HG03060 (cell line): ENCODE data around the gene TSPAN14.

Experiments used
- ATAC-seq: cut with Tn5 transposase; IDR thresholded peaks from one replicate; pipeline ENCODE4 v1.9.1; 2021; ENCODE audit warnings: low read depth, moderate number of reproducible peaks; ENCODE audit not compliant: unreplicated experiment

Gene TSPAN14

DNA sequence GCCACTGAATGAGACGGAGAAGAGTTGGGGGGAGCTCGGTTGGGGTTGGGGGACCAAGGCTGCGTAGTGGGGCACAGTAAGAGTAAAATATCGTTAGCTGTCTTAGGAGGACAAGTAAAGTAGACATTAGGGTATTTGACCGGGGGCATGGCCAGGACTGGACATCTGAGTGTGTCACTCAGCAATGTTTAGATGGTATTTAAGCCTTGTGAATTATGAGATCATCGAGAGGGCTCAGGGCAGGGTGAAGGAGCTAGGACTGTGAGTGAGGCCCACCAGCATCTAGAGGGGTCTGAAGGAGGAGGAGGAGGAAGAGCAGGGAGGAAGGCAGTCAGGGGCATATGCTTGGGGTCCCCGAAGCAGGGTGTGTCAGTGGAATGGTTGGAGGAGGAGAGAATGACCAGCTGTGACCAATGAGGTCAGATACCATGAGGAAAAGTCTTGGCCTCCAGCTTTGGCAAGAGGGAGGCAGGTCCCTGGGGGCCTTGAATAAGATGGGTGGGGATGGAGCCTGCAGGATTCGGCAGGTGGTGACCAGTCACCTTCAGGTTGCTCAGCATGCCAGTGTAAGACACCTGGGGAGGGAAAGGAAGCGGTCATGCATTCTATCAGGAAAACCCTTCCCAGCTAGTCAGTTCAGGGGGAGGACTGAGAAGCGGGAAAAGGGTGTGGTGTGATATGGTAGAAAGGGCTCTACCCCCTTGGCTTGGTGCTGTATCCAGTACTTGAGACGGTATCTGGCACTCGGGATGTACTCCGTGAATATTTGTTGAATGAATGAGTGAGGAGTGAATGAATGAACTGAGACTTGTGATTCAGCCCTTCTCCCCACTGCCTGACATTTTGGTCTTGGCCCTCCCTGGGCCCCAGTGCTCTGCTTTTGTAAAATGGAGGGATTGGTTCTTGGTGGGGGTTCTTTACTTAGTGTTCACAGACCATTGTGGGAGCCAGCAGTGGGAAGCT lies 48.8 kb downstream of the TSPAN14 start:
- ATAC-seq: no peak

DNA sequence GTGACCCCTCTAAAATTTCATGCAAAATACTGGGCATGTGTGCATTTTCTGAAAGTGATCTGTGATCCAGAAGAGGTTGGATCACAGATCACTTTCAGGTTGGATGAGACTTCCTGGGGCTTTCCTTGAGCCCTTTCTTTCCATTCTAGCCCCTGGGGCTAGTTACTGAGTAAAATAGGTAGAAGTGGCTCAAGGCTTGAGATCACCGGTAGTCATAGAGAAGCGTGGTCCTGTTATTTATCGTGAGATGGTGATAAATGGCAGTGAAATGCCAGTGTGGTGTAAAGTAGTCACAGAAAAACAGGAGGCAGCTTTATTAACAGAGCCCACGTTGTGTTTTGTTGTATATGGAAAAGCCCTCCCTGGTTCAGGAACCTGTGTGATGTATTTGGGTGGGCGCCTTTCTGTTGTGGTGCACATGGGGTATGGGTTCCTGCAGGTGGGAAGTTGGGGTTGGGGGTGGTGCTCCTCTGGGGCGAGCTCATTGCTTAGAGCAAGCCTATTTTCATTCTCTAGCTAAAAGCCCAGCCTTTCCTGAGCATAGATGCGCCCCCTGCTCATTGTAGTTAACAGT lies 49.6 kb downstream of the TSPAN14 start:
- no peak for ATAC-seq

DNA sequence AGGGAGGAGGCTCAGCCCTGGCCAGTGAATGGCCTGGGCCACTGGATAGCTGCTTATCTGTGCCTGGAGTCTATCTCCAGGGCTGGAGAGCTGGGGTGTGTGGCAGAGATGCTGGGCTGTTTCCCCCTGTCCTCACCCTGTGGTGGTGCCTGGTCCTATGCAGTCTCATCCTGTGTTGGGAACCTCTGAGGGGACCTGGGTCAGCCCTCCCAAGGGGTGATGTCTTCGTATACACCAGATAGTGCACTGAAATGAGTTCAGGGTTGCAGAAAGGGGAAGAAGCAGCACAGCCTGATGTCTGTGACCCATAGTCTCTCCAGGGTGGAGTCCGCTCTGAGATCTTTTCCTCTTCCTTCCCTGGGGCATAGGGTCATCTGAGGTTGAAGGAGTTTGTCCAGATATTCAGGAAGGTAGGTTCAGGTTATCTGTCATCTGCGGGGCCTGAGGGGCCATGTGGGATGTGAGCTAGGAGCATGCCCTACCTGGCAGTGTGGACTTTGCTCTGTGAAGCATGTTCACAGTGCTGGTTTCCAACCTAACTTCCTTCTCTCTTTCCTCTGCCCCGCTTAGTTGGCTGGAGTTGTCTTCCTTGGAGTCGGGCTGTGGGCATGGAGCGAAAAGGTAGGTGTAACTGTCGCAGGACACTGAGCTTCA lies 50.2 kb downstream of the TSPAN14 start:
- no peak for ATAC-seq

DNA sequence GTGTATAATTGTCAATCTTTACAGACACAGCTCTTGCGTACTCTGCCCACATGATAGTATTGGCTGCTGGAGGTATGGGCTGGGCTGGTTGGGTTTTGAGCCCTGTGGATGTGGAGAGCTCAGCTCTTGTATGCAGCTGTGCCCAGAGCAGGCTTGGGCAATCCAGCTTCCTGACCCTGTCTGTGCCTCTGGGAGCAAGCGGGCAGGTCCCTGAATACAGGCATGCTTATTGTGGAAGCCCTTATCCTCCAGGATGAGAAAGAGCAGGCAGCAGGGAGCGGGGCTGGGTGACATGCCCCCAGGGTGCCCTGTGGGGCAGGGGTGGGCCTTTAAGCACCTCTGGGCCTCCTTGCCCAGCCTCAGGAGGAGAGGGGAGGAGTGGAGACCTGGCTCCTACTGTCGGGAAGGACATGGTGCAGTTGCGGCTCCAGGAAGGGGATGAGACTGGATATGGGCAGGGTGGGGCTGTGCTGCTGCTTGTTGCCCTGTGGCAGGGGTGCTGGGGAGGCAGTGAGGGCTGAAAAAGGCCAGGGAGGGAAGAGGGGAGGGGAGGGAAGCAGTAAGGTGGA lies 50.9 kb downstream of the TSPAN14 start:
- ATAC-seq: no peak

DNA sequence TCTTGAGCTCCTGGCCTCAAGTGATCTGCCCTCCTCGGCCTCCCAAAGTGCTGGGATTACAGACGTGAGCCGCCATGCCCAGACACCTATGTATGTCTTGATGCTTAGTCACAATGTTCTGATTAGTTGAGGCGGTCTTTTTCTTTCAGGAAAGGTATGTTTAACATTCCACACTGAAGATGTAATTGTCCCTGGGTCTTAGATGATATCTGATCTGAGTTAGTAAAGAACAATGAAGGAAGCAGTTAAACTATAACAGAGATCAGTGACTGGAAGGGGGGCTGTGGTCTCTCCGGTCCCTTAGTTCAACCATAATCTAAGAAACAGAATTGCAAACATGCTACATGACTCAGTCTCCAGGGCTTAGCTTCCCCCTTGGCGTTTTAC lies 52.1 kb downstream of the TSPAN14 start:
- ATAC-seq: no peak

DNA sequence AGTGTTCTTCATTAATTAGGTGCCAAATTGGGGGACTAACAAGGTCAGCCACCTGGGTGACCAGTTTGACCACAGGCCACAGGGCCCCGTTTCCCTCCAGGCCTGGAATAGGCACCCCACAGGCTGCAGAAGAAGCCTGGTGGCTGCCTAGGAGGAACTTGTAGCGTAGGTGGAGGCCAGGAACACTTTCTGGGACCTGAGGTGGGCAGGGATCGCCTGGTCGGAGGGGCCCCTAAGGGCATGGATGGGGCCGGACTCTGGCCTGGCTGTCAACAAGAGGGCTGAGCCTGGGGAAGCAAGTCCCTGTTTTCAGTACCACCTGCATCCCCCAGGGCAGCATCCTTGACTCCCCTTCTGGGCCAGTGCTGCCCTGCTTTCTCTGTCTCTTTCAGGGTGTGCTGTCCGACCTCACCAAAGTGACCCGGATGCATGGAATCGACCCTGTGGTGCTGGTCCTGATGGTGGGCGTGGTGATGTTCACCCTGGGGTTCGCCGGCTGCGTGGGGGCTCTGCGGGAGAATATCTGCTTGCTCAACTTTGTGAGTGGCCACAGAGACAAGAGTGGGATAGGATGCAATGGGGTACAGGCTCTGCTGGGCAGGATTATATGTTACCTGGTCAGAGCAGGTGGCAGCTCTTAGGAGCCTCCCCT lies 52.9 kb downstream of the TSPAN14 start:
- ATAC-seq: no peak

DNA sequence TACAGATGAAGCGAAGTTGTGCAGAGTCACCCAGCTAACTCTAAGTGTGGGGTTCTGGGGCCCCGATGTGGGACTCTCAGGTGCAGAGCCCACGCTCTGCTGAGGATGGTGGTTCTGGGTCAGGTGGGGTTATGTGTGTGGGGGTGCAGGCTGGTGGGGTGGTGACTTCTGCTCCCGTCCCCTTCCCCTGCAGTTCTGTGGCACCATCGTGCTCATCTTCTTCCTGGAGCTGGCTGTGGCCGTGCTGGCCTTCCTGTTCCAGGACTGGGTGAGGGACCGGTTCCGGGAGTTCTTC lies 54.9 kb downstream of the TSPAN14 start:
- ATAC-seq: no peak

DNA sequence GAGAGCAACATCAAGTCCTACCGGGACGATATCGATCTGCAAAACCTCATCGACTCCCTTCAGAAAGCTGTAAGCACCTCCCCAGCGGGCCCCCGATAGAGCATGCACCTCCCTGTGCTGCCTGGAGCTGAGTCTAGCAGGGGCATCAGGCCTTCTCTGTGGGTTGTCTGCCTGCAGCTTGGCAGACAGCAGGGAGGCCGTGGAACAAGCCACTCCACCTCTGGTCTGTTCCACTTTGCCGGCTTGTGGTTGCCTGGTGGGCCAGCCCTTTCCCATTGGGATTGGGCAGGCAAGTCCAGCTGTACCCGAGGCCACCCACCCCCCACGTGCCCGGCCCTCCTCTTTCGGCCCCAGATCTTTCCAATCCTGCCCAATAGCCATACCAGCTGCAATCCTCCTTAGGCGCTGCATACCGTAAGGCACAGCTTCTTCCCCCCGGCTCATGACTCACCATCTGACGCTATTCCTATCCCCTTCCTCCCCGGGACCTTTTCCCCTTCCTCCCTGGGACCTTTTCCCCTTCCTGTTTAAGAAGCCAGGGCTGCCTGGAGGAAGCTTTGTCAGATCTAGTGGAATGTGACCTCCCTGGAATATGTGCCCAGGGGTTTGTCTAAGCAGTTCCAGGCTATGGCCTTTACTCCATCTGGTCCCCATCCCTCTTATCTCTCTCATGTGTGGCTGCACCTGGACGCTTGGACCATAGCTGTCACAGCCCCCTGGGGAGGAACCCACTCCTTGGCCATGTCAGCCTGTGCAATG lies 55.5 kb downstream of the TSPAN14 start:
- no peak for ATAC-seq

DNA sequence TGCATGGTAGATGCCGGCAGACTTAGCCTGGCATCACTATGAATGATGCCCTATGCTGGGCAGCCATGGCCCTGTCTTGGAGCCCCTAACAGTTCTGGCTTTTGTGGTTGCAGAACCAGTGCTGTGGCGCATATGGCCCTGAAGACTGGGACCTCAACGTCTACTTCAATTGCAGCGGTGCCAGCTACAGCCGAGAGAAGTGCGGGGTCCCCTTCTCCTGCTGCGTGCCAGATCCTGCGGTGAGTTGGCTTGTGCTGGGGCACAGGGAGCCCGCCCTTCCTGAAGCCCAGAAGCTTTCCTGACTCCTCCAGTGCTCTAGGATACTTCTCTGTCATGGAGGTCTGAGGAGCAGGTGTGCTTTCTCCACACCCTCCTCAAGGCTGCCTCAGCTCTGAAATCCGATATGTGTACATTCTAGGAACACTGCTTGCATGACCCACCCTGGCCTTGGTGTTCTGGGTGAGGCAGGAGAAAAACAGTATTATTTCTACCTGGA lies 58.0 kb downstream of the TSPAN14 start:
- no peak for ATAC-seq

DNA sequence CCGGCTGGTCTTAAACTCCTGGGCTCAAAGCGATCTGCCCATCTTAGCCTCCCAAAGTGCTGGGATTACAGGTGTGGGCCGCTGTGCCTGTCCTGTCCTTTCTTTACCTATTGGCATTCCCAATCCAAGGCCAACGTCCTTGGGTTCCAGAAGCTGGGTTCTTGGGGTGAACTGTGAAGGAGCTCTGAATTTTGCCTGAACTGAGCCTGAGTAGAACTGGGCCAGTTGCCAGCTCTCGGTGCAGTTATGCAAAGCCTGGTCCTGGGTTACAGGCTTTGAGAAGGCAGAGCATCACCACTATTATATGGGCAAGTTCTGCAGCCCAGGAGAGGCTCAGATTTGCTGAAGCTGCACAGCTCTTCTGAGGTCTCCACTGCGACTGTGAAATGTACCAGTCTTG lies 59.0 kb downstream of the TSPAN14 start:
- ATAC-seq: no peak

DNA sequence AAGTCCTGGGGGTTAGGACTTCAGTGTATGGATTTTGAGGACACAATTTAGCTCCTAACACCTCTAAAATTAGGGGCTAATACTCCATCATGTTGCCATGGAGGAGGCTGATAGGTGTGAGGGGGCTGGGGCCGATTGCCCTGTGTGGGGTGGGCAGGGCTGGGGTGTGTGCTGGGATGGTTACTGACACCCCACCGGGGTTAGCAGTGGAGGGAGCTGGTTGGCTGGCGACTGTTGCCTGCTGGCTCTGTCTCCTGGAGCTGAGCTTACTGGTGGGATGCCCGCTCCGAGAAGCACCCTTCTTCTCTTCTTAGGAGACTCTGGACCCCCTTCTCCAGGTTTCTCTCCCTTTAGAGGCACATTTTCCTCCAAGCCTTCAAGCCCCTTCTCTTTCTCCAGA lies 61.4 kb downstream of the TSPAN14 start:
- no peak for ATAC-seq

DNA sequence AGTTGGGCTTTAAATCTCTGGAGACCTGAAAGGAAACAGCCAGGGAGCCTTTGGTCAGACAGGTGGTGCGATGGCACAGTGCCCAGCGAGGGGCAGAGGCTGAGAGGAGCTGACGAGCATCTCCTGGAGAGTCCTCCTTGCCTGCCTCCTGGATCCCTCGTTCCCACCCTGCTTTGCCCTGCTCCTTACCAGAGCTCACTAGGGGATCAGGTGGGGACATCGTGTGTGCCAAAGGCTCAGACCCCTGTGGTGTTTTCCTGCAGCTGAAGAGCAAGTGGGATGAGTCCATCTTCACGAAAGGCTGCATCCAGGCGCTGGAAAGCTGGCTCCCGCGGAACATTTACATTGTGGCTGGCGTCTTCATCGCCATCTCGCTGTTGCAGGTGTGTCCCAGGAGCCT lies 61.8 kb downstream of the TSPAN14 start:
- ATAC-seq: no peak

DNA sequence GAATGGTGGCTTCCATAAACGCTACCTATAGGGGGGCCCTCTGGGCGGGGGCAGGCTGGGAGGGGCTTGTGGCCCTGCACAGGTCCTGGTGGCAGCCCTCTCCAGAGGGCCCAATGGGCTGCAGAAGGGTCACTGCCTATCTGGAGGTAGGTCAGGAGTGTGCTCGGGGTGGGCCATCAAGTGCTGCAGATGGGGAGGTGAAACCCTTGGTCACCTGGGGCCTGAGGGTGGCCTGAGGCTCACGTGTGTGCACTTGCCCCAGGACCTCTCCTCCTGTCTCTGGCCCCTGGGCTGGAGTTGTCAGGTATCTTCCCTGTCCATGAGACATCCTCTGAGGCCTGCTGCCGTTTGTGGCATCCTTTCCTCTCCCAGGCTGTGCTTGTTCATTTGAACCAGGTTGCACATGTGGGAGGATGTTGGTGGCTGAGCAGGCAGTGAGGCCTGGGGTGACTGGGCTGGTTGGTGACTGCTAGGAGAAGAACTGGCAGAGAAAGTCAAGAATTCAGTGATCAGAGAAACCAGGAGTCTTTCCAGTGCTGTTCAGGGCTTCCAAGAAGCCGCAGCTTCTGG lies 62.5 kb downstream of the TSPAN14 start:
- no peak for ATAC-seq

DNA sequence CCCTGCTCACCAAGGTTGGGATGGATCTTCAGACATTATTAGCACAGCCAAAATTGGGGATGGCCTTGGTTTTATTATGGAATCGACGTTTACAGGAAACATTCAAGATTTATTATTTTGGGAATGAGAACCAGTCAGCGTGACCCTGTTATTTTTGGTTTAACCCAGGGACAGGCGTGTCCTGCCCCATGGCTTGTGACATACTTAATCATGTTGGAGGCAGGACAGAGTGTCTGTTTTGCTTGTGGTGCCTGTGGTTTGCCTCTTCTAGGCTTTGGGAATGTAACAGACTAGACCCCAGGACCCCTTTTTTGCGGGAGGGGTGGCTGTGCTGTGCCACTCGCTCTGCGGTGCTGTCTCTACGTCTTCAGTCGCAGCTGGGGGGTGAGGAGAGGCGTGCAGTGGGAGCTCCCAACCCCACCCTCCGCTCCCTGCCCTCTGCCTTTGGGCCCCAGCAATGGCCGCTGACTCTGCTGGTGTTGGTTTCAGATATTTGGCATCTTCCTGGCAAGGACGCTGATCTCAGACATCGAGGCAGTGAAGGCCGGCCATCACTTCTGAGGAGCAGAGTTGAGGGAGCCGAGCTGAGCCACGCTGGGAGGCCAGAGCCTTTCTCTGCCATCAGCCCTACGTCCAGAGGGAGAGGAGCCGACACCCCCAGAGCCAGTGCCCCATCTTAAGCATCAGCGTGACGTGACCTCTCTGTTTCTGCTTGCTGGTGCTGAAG lies 63.5 kb downstream of the TSPAN14 start:
- no peak for ATAC-seq

DNA sequence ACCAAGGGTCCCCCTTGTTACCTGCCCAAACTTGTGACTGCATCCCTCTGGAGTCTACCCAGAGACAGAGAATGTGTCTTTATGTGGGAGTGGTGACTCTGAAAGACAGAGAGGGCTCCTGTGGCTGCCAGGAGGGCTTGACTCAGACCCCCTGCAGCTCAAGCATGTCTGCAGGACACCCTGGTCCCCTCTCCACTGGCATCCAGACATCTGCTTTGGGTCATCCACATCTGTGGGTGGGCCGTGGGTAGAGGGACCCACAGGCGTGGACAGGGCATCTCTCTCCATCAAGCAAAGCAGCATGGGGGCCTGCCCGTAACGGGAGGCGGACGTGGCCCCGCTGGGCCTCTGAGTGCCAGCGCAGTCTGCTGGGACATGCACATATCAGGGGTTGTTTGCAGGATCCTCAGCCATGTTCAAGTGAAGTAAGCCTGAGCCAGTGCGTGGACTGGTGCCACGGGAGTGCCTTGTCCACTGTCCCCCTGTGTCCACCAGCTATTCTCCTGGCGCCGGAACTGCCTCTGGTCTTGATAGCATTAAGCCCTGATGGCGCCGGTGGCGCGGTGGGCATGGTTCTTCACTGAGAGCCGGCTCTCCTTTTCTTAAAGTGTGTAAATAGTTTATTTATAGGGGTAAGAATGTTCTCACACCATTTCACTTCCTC lies 64.2 kb downstream of the TSPAN14 start:
- ATAC-seq: peak; percentile 69

DNA sequence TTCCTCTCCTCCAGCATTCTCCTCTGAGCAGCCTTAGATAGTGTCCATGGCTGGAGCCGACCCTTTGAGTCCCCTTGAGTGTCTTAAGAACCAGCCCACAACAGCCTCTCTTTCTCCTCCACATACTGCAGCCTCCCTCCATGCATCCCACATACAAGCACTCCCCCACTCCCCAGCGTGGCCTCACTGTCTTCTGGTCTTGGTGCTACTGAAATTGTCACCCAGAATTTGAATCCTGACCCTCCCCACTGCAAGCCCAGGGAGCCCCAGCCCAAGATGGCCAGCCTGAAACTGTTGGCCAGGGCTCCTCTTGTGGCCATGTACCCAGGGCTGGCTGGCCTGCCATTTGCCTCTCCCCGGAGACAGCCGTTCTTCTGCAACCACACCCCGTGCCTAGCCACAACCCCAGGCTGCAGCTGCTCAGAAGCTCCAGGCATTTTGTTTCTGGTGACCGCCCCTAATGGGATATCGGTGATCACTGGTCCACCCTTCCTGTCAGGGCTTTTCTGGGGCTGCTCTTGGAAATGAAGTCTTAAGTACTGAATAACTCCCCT lies 64.8 kb downstream of the TSPAN14 start:
- ATAC-seq: no peak

DNA sequence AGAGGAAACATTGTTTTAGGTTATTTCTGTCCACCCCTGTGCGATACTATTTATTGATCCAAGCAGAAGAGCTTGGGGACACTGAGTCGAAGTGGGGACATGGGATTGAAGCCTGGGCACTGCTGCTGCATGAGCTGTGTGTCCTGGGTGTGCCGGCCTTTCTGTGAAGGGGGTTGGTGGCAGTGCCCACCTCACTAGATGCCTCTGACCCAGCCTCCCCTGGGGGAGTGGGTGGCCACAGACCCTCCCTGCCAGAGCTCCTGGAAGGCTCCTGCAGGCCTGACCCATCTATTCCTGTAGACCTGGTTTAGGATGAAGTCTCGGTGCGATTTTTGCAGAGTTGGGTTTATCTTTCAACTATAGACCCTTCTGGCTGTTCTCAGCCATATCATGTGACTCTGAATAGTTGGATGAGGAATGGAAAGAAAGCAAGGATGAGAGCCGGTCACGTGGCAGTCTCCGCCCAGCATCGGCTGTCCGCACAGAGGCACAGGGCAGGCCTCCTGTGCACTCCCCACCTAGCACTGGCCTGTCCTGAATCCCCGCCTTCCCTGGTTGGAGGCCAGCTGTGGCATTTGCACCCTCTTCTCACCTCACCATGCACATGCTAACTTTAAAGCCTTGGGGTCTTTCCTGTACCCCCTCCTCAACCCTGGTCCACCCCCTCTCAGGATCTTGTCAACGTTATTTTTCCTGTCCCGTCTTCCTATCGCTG lies 66.0 kb downstream of the TSPAN14 start:
- no peak for ATAC-seq
